Right lobe of liver (tissue), 6 donors: ENCODE results near the gene LRP3. TPM values are rescaled to one million over a fixed set of nuclear protein-coding genes. Genes with fewer than 3 reads are reported as not detected.

Experiments used
- ATAC-seq, 4 donors: fragments of 200-7000 bp; cut with Tn5 transposase; one replicate each; pipeline ENCODE4 v1.9.1; 2020; ENCODE audit warnings: mild to moderate bottlenecking in 4 of 4, moderate library complexity in 4 of 4
- DNase-seq, 3 donors: peaks; one replicate each; pipeline ENCODE4 v3.0.0-alpha.2; 2020
- H3K27ac ChIP-seq, 3 donors: fragments of 200-600 bp; one replicate each; pipeline ENCODE4 v1.8.0; 2022
- H3K27me3 ChIP-seq, 2 donors: fragments of 200-600 bp; one replicate each; pipeline ENCODE4 v1.8.0; 2022
- H3K36me3 ChIP-seq, 4 donors: fragments of 200-600 bp; sonication (generic) in 1 of 4; one replicate each; pipeline versions ENCODE4 v1.5.1 to v1.8.0; 2017 to 2022; ENCODE audit warnings: control low read depth in 1 of 4
- H3K4me1 ChIP-seq, 4 donors: fragments of 200-600 bp; sonication (generic) in 1 of 4; one replicate each; pipeline versions ENCODE4 v1.5.1 to v1.8.0; 2017 to 2022; ENCODE audit warnings: control low read depth in 1 of 4
- H3K4me3 ChIP-seq, 3 donors: fragments of 200-600 bp; one replicate each; pipeline ENCODE4 v1.8.0; 2022
- H3K9me3 ChIP-seq, 4 donors: fragments of 200-600 bp; sonication (generic) in 1 of 4; one replicate each; pipeline versions ENCODE4 v1.5.1 to v1.8.0; 2017 to 2022; ENCODE audit warnings: control low read depth in 1 of 4
- POLR2A ChIP-seq: fragments of 450-650 bp; IDR thresholded peaks from one replicate; pipeline ENCODE4 v1.6.1; 2017; ENCODE audit warnings: antibody characterized with exemption, mild to moderate bottlenecking
- WGBS: methylation state at CpG from one replicate; pipeline ENCODE4 v1.1.6; 2018; ENCODE audit warnings: low coverage, low lambda C conversion rate; ENCODE audit not compliant: insufficient coverage; ENCODE audit errors: missing lambda C conversion rate; 5-methylcytosine and 5-hydroxymethylcytosine counted together
- intact Hi-C, 2 donors: fragments of 100-400 bp; cut with DNase I; formaldehyde crosslinking; loops; one replicate each; pipeline versions ENCODE4 v1.11.2 to v1.14.1; 2022
- total RNA-seq, 6 experiments: library from RNA; depleted of rRNA in 2 of 6; stranded (reverse); fragments of >200 nt in 2 of 6; fragmentation: NEBNext Ultra II Directional in 3 of 6; extraction: Animal tissue kit (Norgen Biotek cat#: 25700) in 3 of 6; gene quantifications; one replicate each; pipeline versions ENCODE4 v1.1.0 to v1.2.4, GENCODE V29; 2016 to 2023
- TF ChIP-seq, protein P1 (sequence below), 4 donors: fragments of 200-600 bp in 3 of 4; fragments of 450-650 bp in 1 of 4; IDR thresholded peaks; one replicate each; pipeline versions ENCODE4 v1.5.1 to v1.8.0; 2016 to 2022; ENCODE audit warnings: antibody characterized with exemption in 4 of 4, mild to moderate bottlenecking in 2 of 4
- donor health status: DM: no; HTN: yes; CAD: no.
- donor health status: DM: no; HTN: no; CAD: no.
- donor health status: DM: no; HTN: no; CAD: no.
- donor health status: DM: no; HTN: yes; CAD: no.
- donor health status: DM: no; HTN: yes; CAD: no.

The LRP3 gene
- total RNA-seq, 6 experiments from 2014 or later = 25.2 to 40.7 (median 33.7) TPM

DNA sequence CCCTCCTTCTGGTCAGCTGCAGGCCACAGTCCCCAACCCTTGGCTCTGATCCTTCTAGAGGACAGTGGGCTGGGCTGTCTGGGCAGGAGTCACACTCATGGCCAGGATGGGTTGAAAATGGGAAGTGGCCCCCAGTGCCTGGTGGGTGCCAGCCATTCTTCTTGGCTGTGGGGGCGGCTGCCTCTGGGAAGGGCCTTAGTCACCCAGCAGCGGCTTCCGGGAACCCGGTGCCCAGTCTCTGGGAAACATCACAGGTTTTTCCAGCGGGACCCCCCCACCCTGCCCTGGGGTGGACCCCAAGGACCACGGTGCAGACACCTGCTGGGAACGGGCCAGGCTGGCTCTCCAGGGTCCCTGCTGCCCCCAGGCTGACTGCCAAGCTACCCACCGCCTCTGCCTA lies 58.8 kb downstream of the LRP3 start:
- no peak overlapping the region for H3K27ac ChIP-seq
- no CpG with 5 or more reads among the region's 8 CpGs for WGBS
- no peaks in the 10 kb centered on the region for H3K27me3 ChIP-seq
- no peaks in the 10 kb centered on the region for H3K36me3 ChIP-seq
- ATAC-seq (no peak), DNase-seq (no peak)
- intact Hi-C loops = no loop called here
- TF ChIP-seq, protein P1, sequence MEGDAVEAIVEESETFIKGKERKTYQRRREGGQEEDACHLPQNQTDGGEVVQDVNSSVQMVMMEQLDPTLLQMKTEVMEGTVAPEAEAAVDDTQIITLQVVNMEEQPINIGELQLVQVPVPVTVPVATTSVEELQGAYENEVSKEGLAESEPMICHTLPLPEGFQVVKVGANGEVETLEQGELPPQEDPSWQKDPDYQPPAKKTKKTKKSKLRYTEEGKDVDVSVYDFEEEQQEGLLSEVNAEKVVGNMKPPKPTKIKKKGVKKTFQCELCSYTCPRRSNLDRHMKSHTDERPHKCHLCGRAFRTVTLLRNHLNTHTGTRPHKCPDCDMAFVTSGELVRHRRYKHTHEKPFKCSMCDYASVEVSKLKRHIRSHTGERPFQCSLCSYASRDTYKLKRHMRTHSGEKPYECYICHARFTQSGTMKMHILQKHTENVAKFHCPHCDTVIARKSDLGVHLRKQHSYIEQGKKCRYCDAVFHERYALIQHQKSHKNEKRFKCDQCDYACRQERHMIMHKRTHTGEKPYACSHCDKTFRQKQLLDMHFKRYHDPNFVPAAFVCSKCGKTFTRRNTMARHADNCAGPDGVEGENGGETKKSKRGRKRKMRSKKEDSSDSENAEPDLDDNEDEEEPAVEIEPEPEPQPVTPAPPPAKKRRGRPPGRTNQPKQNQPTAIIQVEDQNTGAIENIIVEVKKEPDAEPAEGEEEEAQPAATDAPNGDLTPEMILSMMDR (IDR thresholded peaks at IDR 0.05) = no peak
- TF ChIP-seq POLR2A = no peak
- no peak overlapping the region for H3K4me3 ChIP-seq
- H3K9me3 ChIP-seq = no peaks in the 10 kb centered on the region
- H3K4me1 ChIP-seq = peaks cover 0 to 24% (median 11%) of the 10 kb centered on the region in 4 donors

DNA sequence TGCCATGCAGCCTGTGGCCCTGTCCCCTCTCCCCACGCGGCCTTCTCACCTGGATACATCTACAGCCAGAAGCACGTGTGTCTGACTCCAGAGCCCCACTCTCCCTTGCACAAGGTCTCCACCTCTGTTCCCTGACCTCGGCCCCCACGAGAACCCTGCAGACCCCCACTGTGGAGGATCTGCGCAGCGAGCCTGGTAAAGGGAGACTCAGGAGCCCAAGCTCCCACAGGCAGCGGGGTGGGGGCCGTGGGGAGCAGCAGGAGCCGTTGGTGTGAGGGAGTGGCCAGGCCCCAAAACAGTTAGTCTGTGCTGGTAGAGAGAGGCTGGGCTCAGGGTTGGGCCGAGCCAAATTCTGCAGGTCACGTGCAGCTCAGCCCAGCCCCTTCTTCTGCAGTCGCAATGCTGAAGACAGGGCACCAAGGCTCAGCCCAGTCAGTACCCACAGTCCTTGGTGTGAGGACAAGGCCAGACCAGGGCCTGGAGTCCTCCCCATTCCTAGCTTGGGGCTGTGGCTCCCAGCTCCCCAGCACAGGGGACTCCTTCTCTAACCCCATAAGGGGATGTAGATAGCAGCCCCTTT lies 60.2 kb downstream of the LRP3 start:
- no peak overlapping the region for H3K4me3 ChIP-seq

DNA sequence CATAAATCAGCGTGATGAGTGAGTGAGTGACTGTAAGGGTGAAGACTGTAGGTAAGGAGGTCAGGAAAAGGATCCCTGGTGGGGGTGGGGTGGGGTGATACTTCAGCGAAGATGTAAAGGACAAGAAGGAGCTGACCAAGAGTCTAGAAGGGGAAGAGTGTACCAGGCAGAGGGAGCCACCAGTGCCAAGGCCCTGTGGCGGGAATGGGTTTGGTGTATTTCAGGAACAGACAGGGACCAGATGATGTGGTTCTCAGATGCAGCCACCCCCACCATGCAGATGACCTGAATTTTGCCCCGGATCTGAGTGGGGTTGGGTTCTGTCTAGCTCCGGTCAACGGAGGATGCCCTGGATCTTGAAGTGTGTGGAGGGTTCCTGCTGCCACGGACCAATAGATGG lies 61.7 kb downstream of the LRP3 start:
- Histone ChIP-seq H3K27ac (no peak overlapping the region), H3K27me3 (no peaks in the 10 kb centered on the region), H3K4me3 (no peak overlapping the region), H3K36me3 (no peaks in the 10 kb centered on the region), H3K4me1 (peaks cover 0 to 9% (median 3%) of the 10 kb centered on the region in 4 donors), H3K9me3 (no peaks in the 10 kb centered on the region)
- 83% methylated on average over 4 of the region's 7 CpGs for WGBS
- TF ChIP-seq, protein P1 (IDR thresholded peaks at IDR 0.05) = no peak
- TF ChIP-seq POLR2A = no peak
- intact Hi-C loops = no loop called here
- ATAC-seq (no peak), DNase-seq (no peak)

More for the DNA sequence above, 60.2 kb downstream of the LRP3 start:
- DNase-seq (no peak), ATAC-seq (no peak)
- intact Hi-C loops = no loop called here
- Histone ChIP-seq H3K27me3 (no peaks in the 10 kb centered on the region), H3K27ac (no peak overlapping the region), H3K9me3 (no peaks in the 10 kb centered on the region), H3K36me3 (no peaks in the 10 kb centered on the region), H3K4me1 (peaks cover 0 to 11% (median 4%) of the 10 kb centered on the region in 4 donors)
- WGBS = 80% methylated on average over 1 of the region's 13 CpGs
- TF ChIP-seq POLR2A = no peak

DNA sequence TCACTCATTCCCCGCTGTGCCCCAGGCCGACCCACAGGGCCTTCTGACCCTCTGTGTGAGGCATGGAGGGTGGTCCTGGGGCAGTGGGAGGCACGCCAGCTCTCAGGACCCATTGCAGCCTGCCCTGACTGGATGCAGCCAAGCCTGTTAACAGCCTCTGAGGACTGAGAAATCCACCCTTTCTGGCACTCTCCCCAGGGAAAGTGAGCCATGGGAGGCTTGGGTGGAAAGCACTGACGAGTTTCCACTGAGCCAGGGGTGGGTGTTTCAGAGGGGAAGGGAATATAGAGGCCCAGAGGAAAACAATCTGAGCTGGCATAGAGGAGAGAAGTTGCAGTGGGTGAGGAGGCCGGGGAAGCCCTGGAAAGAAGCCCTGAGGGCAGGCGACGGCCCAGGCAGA lies 62.1 kb downstream of the LRP3 start:
- Histone ChIP-seq H3K9me3 (no peaks in the 10 kb centered on the region), H3K27ac (no peak overlapping the region), H3K4me3 (no peak overlapping the region), H3K27me3 (no peaks in the 10 kb centered on the region), H3K36me3 (no peaks in the 10 kb centered on the region), H3K4me1 (peaks cover 0 to 9% (median 3%) of the 10 kb centered on the region in 4 donors)
- DNase-seq (no peak), ATAC-seq (no peak)
- intact Hi-C loops = no loop called here
- no peak for TF ChIP-seq POLR2A
- TF ChIP-seq, protein P1 (IDR thresholded peaks at IDR 0.05) = no peak
- WGBS = 78% methylated on average over 2 of the region's 7 CpGs

DNA sequence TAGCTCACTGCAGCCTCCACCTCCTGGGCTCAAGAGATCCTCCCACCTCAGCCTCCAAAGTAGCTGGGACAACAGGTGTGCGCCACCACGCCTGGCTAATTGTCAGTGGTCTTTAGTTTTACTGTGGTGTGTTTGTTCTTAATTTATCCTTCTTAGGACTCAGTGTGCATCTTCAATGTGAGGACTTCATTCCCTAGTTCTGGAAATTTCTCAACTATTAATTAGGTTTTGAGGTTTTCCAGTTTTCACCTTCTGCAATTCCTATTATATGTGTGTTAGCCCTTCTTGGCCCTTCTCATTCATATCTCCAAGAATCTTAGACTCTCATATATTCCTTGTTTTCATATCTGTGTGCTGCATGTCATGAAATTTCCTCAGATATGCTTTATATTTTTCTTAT lies 63.7 kb downstream of the LRP3 start:
- no peaks in the 10 kb centered on the region for H3K9me3 ChIP-seq
- no peaks in the 10 kb centered on the region for H3K27me3 ChIP-seq
- H3K4me3 ChIP-seq = no peak overlapping the region
- peaks cover 0 to 2% (median under 1%) of the 10 kb centered on the region in 4 donors for H3K4me1 ChIP-seq
- no peak overlapping the region for H3K27ac ChIP-seq
- WGBS = 100% methylated on average over 2 of the region's 2 CpGs
- TF ChIP-seq, protein P1 (IDR thresholded peaks at IDR 0.05) = no peak
- no peak for TF ChIP-seq POLR2A
- DNase-seq = no peak
- intact Hi-C loops = no loop called here
- no peaks in the 10 kb centered on the region for H3K36me3 ChIP-seq
- no peak for ATAC-seq

Other genes starting within 250 kb of the LRP3 start
- gene CEP89, start 222.4 kb upstream of the LRP3 start, total RNA-seq = 1 to 10 TPM; 2.9 to 5.7 (median 4.7) TPM
- 1 to 10 TPM in 2 of 6 experiments, under 1 TPM in 3, not detected in 1; 0.51 to 1.7 (median 0.98) TPM for gene FAAP24, start 222.1 kb upstream of the LRP3 start, total RNA-seq
- gene RHPN2, start 129.4 kb upstream of the LRP3 start, total RNA-seq = 10 to 100 TPM in 5 of 6 experiments, 1 to 10 TPM in 1; 8.7 to 18.1 (median 16.4) TPM
- gene GPATCH1, start 113.1 kb upstream of the LRP3 start, total RNA-seq = 1 to 10 TPM; 2.5 to 3.9 (median 3.1) TPM
- not detected for gene WDR88, start 62.2 kb upstream of the LRP3 start, total RNA-seq
- not detected for gene SLC7A10, start 31.5 kb downstream of the LRP3 start, total RNA-seq
- 100 to 1,000 TPM in 4 of 6 experiments, 10 to 100 TPM in 2; 53.9 to 163 (median 119) TPM for gene CEBPA, start 108.2 kb downstream of the LRP3 start, total RNA-seq
- gene CEBPG, start 179.4 kb downstream of the LRP3 start, total RNA-seq = 10 to 100 TPM; 15.0 to 32.3 (median 27.1) TPM